ENCODE measurements around the gene MYO3B. TPM values are rescaled to one million over a fixed set of nuclear protein-coding genes. Genes with fewer than 3 reads are reported as not detected.

MYO3B gene
- total and polyA plus RNA-seq, 8 donors, result 1.3 to 4.1 (median 2.6) TPM; not detected in 1

DNA sequence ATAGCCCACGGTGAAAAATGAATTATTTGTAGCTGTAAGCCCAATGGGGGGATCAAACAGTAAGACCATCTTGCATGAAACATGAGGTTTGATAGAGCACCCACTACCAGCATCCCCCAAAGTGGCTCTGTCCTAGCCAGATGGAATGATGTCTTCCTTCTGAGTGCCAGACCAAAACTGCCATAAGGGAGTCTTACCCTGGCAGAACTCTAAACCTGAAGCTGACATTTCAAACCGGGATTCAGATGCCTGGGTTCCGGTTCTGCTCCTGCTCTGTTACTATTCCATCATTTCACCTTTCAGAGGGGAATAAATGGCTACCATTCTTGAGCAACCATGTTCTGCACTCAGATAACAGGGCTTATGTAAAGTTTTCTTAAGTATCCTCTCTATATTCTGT, 67.4 kb downstream of the MYO3B start:
- TF ChIP-seq, protein P1, sequence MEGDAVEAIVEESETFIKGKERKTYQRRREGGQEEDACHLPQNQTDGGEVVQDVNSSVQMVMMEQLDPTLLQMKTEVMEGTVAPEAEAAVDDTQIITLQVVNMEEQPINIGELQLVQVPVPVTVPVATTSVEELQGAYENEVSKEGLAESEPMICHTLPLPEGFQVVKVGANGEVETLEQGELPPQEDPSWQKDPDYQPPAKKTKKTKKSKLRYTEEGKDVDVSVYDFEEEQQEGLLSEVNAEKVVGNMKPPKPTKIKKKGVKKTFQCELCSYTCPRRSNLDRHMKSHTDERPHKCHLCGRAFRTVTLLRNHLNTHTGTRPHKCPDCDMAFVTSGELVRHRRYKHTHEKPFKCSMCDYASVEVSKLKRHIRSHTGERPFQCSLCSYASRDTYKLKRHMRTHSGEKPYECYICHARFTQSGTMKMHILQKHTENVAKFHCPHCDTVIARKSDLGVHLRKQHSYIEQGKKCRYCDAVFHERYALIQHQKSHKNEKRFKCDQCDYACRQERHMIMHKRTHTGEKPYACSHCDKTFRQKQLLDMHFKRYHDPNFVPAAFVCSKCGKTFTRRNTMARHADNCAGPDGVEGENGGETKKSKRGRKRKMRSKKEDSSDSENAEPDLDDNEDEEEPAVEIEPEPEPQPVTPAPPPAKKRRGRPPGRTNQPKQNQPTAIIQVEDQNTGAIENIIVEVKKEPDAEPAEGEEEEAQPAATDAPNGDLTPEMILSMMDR (IDR thresholded peaks at IDR 0.05), result no peak
- no peak for DNase-seq

DNA sequence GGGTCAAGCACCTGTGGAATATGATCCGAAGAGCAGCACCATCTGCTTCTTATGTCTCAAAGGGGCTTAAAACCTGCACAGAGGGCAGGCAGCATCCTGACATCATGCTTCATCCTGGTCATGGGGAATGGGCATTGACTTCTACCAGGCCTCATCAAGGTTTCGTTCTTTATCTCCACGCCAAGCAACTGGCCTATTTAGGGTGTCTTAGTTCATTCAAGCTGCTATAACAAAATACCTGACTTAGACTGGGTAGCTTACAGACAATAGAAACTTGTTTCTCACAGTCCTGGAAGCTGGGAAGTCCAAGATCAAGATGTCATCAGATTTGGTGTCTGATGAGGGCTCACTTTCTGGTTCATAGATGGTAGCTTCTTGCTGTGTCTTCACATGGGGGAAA, 69.4 kb downstream of the MYO3B start:
- TF ChIP-seq, protein P1 (IDR thresholded peaks at IDR 0.05), result no peak
- H3K4me3 ChIP-seq, result no peak overlapping the region
- H3K9me3 ChIP-seq, result no peaks in the 10 kb centered on the region

More for the DNA sequence above, 67.4 kb downstream of the MYO3B start:
- H3K27ac ChIP-seq, result no peak overlapping the region
- peaks cover 0 to 5% of the 10 kb centered on the region in 2 donors for H3K27me3 ChIP-seq
- H3K9me3 ChIP-seq, result no peaks in the 10 kb centered on the region
- H3K4me1 ChIP-seq, result no peaks in the 10 kb centered on the region
- intact Hi-C loops (cut with DNase I), result no loop called here
- no peak overlapping the region for H3K4me3 ChIP-seq
- H3K36me3 ChIP-seq, result no peaks in the 10 kb centered on the region
- ATAC-seq, result no peak

DNA sequence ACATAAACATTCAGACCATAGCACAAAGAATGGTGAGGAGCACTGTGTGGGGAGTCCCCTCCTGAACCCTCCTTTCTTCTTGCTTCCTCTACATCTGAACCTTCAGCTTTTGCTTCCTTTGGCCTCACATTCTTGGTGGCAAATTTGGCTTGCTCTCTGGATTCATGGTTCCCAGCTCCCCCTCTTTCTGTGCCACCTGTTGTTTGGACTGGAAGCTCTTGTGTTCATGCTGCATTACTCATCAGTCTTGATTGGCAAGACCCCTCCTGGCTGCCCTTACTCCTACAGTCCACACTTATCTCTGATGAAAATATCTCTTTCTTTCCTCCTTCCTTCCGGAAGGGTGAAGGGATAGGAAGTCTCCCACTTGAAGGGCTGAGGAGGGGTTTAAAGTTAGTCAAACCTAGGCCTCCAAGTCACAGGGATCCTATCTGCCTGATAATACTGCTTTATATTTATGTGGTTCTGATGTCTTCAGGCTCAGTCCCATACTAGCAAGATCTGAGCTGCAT, 70.0 kb downstream of the MYO3B start:
- H3K4me1 ChIP-seq, result no peaks in the 10 kb centered on the region
- no peak for DNase-seq
- no peak overlapping the region for H3K4me3 ChIP-seq
- no peaks in the 10 kb centered on the region for H3K36me3 ChIP-seq
- TF ChIP-seq, protein P1 (IDR thresholded peaks at IDR 0.05), result no peak
- no peak overlapping the region for H3K27ac ChIP-seq
- intact Hi-C loops (cut with DNase I), result no loop called here
- no peak for ATAC-seq
- H3K27me3 ChIP-seq, result no peaks in the 10 kb centered on the region
- no peaks in the 10 kb centered on the region for H3K9me3 ChIP-seq

More for the DNA sequence above, 69.4 kb downstream of the MYO3B start:
- ATAC-seq (no peak), DNase-seq (no peak)
- intact Hi-C loops (cut with DNase I), result no loop called here
- Histone ChIP-seq H3K27ac (no peak overlapping the region), H3K4me1 (no peaks in the 10 kb centered on the region), H3K27me3 (peaks cover 0 to 2% of the 10 kb centered on the region in 2 donors), H3K36me3 (no peaks in the 10 kb centered on the region)

DNA sequence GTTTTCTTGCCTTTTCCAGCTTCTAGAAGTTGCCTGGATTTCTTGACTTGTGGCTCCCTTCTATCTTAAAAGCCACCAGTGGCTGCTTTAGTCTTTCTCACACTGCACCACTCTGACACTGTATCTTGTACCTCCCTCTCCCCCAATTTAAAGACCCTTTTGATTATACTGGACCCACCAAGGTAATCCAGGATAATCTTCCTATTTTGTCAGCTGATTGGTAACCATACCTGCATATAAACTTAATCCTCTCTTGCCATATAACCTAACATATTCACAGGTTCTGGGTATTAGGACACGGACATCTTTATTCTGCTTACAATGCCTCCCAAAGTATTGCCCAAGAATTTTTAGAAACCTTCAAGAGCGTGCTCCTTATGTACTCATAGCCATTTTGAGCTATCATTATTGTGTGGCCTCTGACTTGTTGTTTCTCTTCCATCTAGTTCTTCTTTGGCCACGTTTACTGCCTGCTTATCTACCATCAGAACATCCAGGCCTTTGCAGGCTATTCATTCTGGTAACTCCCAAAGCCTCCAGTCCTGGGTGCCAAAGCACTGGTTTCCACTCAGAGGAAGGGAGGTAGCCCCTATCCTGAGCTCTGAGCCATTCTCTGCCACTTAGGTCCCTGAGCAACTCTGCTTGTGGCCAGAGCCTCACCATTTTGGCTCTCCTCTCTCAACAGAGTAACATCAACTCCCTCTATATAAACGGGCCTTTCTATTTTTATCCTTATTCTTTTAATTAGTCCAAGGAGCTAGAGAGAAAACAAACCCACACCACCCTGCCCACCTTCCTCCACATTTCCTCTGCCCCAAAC, 70.8 kb downstream of the MYO3B start:
- DNase-seq, result no peak
- no peak for ATAC-seq
- Histone ChIP-seq H3K4me1 (no peaks in the 10 kb centered on the region), H3K27me3 (no peaks in the 10 kb centered on the region), H3K9me3 (no peaks in the 10 kb centered on the region), H3K4me3 (no peak overlapping the region), H3K36me3 (no peaks in the 10 kb centered on the region), H3K27ac (no peak overlapping the region)
- TF ChIP-seq, protein P1 (IDR thresholded peaks at IDR 0.05), result no peak
- intact Hi-C loops (cut with DNase I), result no loop called here

DNA sequence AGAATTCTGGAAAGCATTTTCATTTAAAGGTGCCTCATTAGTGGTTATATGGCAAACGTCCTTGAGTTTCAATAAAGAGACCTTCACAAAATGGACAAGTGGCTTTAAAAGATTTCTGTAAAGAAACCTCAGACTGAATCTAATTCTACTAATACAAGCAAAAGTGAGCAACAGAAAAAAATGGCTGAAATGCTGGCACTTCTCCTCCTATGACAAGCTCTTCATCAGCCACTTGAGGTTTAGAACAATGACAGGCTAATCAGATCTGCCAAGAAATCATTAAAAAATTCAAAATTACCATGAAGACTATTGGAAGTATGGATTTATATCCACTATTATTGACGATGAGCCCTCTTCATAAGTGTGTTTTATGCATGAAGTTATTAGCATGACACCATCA, 71.8 kb downstream of the MYO3B start:
- ATAC-seq (no peak), DNase-seq (no peak)
- intact Hi-C loops (cut with DNase I), result no loop called here
- no peaks in the 10 kb centered on the region for H3K9me3 ChIP-seq
- no peak overlapping the region for H3K27ac ChIP-seq
- H3K4me1 ChIP-seq, result no peaks in the 10 kb centered on the region
- H3K27me3 ChIP-seq, result no peaks in the 10 kb centered on the region
- TF ChIP-seq, protein P1 (IDR thresholded peaks at IDR 0.05), result no peak
- no peak overlapping the region for H3K4me3 ChIP-seq
- H3K36me3 ChIP-seq, result no peaks in the 10 kb centered on the region

Data from left lung (tissue), 10 donors.